Prostate gland (tissue), 2 donors: ENCODE data around the gene OSBPL3.

ENCODE experiments used
- POLR2A ChIP-seq: fragments of 450-650 bp; IDR thresholded peaks from one replicate; pipeline ENCODE4 v1.6.1; 2016; ENCODE audit warnings: antibody characterized with exemption, mild to moderate bottlenecking
- TF ChIP-seq, protein P1 (sequence below), 4 experiments: fragments of 200-600 bp in 2 of 4; fragments of 450-650 bp in 2 of 4; sonication (generic) in 2 of 4; IDR thresholded peaks; 1 replicate in 3 of 4; 2 replicates in 1 of 4; pipeline ENCODE4 v1.5.1; 2016 to 2019; ENCODE audit warnings: antibody characterized with exemption in 4 of 4, mild to moderate bottlenecking in 2 of 4, moderate library complexity in 2 of 4

DNA sequence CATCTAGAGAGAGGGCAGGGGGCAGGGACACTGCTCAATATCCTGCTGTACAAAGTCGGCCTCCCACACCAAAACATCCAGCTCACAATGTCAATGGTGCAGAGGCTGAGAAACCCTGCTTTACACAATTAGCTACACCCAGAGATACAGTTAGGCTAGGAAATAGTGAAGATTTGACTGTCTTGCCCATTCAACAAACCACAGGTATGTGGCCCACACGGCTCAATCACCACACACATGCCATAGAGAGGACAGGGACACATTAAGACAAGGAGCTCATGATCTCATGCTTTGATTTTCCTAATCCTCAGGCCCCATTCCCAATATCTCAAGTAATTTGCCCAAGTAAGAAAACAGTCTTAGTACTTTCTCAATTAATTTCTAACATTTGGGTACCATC is 110.4 kb downstream of the OSBPL3 start:
- TF ChIP-seq POLR2A, result no peak
- TF ChIP-seq, protein P1, sequence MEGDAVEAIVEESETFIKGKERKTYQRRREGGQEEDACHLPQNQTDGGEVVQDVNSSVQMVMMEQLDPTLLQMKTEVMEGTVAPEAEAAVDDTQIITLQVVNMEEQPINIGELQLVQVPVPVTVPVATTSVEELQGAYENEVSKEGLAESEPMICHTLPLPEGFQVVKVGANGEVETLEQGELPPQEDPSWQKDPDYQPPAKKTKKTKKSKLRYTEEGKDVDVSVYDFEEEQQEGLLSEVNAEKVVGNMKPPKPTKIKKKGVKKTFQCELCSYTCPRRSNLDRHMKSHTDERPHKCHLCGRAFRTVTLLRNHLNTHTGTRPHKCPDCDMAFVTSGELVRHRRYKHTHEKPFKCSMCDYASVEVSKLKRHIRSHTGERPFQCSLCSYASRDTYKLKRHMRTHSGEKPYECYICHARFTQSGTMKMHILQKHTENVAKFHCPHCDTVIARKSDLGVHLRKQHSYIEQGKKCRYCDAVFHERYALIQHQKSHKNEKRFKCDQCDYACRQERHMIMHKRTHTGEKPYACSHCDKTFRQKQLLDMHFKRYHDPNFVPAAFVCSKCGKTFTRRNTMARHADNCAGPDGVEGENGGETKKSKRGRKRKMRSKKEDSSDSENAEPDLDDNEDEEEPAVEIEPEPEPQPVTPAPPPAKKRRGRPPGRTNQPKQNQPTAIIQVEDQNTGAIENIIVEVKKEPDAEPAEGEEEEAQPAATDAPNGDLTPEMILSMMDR (IDR thresholded peaks at IDR 0.05), result no peak
